Measurements from ENCODE around the gene TBXAS1. TPM values are rescaled to one million over a fixed set of nuclear protein-coding genes. Genes with fewer than 3 reads are reported as not detected.
A peak's percentile ranks its signal among the peaks of the same experiment; 100 is the strongest.
"Not testable (repeated sequence)": the region's sequence is repeated elsewhere in the genome, so short reads cannot be mapped to it uniquely, and the experiment has no call there.

The TBXAS1 gene
- total and polyA plus RNA-seq, 5 experiments from 2014 or later = 0.41 to 2.7 (median 1.1) TPM

DNA sequence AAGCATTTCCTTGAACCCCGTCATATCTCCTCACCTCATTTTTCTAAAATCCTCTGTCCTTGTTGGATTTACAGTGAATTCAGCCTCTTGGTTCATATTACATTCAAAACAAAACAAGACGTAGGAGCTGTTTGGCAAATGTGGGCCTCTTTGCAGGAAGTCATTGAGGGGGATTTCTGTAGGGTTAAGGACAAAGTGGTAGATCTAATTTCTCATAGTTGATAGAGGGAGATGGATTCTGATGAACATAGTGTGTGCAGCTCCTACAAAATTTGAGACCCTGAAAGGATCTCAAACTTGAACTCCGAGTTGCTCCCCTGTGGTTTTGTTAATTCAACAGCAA is 682 bp downstream of the TBXAS1 start:
- POLR2A ChIA-PET = interaction anchor here (0.6 kb wide), 1 partner anchor 213 kb away, joined by 3 read pairs; no protein-coding TSS in a partner anchor
- H3K27ac Mint-ChIP-seq = peak overlapping the region in 5 of 10 donors; percentile 20 to 84 (median 56)
- H3K9me3 Mint-ChIP-seq = peaks cover 0 to 19% (median 6%) of the 10 kb centered on the region in 9 donors
- peaks cover 3 to 36% (median 14%) of the 10 kb centered on the region in 4 donors for H3K4me1 Mint-ChIP-seq
- peaks cover 0 to 19% (median 0%) of the 10 kb centered on the region in 5 donors for H3K27me3 Mint-ChIP-seq
- no peak for ATAC-seq
- H3K4me3 Mint-ChIP-seq = peak overlapping the region in 5 of 10 donors; percentile 9 to 79 (median 23)
- H3K36me3 Mint-ChIP-seq = peaks cover 0 to 13% (median 0%) of the 10 kb centered on the region in 3 donors
- DNase-seq = no peak

DNA sequence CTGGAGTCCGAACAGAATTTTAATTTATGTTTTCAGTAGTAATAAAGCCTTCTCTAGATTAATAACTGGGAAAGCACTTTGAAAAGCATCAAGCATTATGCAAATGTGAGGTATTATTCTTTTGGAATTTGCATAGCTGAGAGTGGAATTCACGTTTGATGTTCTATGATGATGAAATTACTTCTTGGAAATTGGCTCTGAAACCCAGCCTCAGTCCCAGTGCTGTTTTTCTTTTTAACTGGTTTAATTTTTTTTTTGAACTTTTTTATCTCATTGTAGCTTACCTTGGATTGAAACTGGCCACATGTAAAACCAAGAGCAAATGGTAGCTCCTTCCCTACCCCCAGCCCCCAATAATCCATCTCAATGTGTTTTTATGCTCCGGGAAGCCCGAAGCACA is 1.2 kb downstream of the TBXAS1 start:
- DNase-seq = no peak
- Mint-ChIP-seq H3K36me3 (peaks cover 0 to 13% (median 0%) of the 10 kb centered on the region in 3 donors), H3K4me3 (peak overlapping the region in 1 of 10 donors; percentile 79), H3K27ac (peak overlapping the region in 1 of 10 donors; percentile 80), H3K4me1 (peaks cover 3 to 36% (median 14%) of the 10 kb centered on the region in 4 donors), H3K27me3 (peaks cover 0 to 19% (median 0%) of the 10 kb centered on the region in 5 donors), H3K9me3 (peaks cover 0 to 19% (median 6%) of the 10 kb centered on the region in 9 donors)
- POLR2A ChIA-PET = no interaction called here
- ATAC-seq = no peak

DNA sequence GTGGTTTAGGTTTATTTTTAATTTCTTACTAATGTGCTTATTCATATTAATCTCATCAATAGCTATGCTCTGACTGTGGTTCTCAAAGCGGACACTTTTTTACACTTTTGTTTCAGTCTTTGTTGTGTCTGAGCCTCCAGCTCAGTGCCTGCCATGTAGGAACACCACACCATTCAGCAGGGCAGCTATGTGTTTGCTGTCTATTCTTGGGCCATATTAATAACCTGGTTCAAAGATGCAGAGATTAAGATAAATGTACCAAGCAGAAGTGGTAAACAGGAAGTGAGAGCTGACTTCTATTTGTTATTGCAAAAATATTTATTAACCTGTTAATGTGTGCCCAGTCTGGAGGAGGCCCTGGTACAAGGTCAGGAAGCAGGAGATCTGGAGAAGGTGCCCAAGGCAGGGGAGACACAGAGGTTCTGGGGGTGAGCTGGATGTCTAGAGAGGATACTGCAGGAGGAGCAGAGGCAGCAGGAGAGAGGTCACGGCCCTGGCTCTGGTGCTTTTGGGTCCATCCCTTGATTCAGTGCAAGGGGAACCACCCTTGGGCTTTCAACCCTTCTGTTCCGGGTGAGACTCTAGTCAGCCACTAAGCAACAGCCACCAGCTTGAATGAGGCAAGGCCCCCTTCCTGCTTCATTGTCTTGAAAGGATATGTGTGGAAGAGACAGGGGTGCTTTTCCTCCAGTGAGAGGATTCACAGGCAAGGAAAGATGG is 1.9 kb downstream of the TBXAS1 start:
- no peak for DNase-seq
- H3K4me1 Mint-ChIP-seq = peaks cover 3 to 36% (median 14%) of the 10 kb centered on the region in 4 donors
- peak overlapping the region in 1 of 10 donors; percentile 68 for H3K27ac Mint-ChIP-seq
- H3K27me3 Mint-ChIP-seq = peaks cover 0 to 16% (median 0%) of the 10 kb centered on the region in 5 donors
- peaks cover 0 to 13% (median 0%) of the 10 kb centered on the region in 3 donors for H3K36me3 Mint-ChIP-seq
- POLR2A ChIA-PET = no interaction called here
- peak overlapping the region in 1 of 10 donors; percentile 76 for H3K4me3 Mint-ChIP-seq
- peaks cover 0 to 19% (median 7%) of the 10 kb centered on the region in 9 donors for H3K9me3 Mint-ChIP-seq
- no peak for ATAC-seq

DNA sequence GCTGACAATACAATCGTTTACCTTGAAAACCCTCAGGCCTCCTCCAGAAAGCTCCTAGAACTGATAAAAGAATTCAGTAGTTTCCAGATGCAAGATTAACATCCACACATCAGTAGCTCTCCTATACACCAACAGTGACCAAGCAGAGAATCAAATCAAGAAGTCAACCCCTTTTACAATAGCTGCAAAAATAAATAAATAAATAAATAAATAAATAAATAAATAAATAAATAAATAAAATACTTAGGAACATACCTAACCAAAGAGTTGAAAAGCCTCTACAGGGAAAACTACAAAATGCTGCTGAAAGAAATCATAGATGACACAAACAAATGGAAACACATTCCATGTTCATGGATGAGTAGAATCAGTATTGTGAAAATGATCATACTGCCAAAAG is 6.8 kb downstream of the TBXAS1 start:
- peaks cover 0 to 13% (median 0%) of the 10 kb centered on the region in 3 donors for H3K36me3 Mint-ChIP-seq
- H3K4me3 Mint-ChIP-seq, H3K27ac Mint-ChIP-seq, H3K27me3 Mint-ChIP-seq, ATAC-seq, DNase-seq, POLR2A ChIA-PET: not testable (repeated sequence)
- peaks cover 0 to 10% (median under 1%) of the 10 kb centered on the region in 4 donors for H3K4me1 Mint-ChIP-seq
- peaks cover 0 to 30% (median 8%) of the 10 kb centered on the region in 9 donors for H3K9me3 Mint-ChIP-seq

DNA sequence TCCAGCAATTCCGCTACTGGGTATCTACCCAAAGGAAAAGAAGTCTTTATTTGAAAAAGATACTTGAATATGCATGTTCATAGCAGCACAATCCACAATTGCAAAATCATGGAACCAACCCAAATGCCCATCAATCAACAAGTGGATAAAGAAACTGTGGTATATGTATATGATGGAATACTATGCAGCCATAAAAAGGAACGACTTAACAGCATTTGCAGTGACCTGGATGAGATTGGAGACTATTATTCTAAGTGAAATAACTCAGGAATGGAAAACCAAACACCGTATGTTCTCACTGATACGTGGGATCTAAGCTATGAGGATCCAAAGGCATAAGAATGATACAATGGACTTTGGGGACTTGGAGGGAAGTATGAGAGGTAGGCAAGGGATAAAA is 8.2 kb downstream of the TBXAS1 start:
- H3K9me3 Mint-ChIP-seq = peaks cover 0 to 30% (median 8%) of the 10 kb centered on the region in 9 donors
- ATAC-seq, POLR2A ChIA-PET, H3K27ac Mint-ChIP-seq, H3K4me3 Mint-ChIP-seq, H3K27me3 Mint-ChIP-seq, DNase-seq: not testable (repeated sequence)
- H3K36me3 Mint-ChIP-seq = peaks cover 0 to 13% (median 0%) of the 10 kb centered on the region in 3 donors
- H3K4me1 Mint-ChIP-seq = peaks cover 0 to 11% (median under 1%) of the 10 kb centered on the region in 4 donors

DNA sequence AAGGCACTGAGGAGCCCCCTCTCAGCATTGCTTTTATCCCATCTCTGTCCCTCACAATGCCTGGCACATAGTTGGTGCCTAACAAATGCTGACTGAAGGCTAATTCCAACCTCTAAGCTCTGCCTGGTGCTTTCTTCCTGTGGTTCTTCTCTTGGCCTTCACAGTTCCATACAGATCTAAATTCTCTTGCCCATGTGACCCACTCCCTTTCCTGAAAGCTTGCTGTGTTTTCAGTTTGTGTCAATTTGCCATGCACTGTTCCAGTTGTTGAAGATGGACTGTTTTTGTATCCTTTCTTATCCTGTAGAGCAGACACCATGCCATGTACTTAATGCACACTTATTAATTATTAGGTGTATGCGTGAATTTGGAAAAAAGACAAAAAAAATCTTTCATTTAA is 9.2 kb downstream of the TBXAS1 start:
- no peak for DNase-seq
- Mint-ChIP-seq H3K9me3 (peaks cover 0 to 23% (median 6%) of the 10 kb centered on the region in 9 donors), H3K36me3 (peaks cover 0 to 13% (median 0%) of the 10 kb centered on the region in 3 donors), H3K4me1 (peaks cover 0 to 19% (median under 1%) of the 10 kb centered on the region in 4 donors), H3K4me3 (no peak overlapping the region), H3K27ac (no peak overlapping the region), H3K27me3 (no peaks in the 10 kb centered on the region)
- POLR2A ChIA-PET = no interaction called here
- ATAC-seq = no peak

DNA sequence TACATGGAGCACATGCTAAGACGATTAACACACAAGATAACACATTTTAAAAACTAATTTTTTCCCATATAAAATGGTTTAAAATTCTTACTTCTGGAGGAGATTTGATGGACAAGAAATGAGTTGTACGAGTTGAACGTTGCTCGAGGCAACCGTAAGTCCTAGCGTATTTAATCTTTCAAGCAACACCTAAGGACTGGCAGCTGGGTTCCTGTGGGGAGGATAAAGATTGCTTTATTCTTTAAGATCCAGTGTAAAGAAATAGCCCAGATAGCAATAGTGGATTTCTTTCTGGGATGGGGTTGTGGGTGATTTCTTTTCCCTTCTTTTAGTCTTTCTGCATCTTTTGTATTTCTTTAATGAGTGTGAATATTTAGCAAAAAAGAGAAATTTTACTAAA is 9.8 kb downstream of the TBXAS1 start:
- POLR2A ChIA-PET = no interaction called here
- Mint-ChIP-seq H3K4me3 (no peak overlapping the region), H3K27ac (no peak overlapping the region), H3K36me3 (peaks cover 0 to 9% (median 0%) of the 10 kb centered on the region in 3 donors), H3K9me3 (peaks cover 0 to 19% (median 6%) of the 10 kb centered on the region in 9 donors), H3K27me3 (no peaks in the 10 kb centered on the region), H3K4me1 (peaks cover 0 to 22% (median under 1%) of the 10 kb centered on the region in 4 donors)
- DNase-seq (no peak), ATAC-seq (no peak)

DNA sequence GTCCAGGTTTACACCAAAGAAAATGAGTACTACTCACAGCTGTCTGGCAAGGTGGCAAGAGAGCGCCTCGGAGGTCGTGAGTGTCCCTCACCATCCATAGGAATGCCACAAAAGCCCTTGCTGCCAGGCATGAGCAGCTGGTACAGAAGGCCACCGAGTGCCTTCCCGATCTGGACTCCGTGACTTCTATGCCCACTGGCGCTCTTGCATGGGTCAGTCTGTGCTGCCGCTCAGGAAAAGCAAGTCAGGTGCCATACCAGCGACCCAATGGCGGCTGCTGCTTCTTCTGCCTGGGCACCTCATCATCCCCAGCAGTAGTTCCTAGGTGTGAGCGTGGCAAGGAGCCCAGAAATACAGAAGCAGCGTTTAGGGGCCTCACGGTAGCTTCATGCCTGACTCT is 11.7 kb downstream of the TBXAS1 start:
- Mint-ChIP-seq H3K36me3 (no peaks in the 10 kb centered on the region), H3K27me3 (peaks cover 0 to 9% (median 0%) of the 10 kb centered on the region in 5 donors), H3K9me3 (peaks cover 0 to 11% (median under 1%) of the 10 kb centered on the region in 9 donors), H3K27ac (no peak overlapping the region), H3K4me3 (no peak overlapping the region), H3K4me1 (peaks cover 0 to 22% (median under 1%) of the 10 kb centered on the region in 4 donors)
- POLR2A ChIA-PET = no interaction called here
- ATAC-seq = no peak
- DNase-seq = no peak

DNA sequence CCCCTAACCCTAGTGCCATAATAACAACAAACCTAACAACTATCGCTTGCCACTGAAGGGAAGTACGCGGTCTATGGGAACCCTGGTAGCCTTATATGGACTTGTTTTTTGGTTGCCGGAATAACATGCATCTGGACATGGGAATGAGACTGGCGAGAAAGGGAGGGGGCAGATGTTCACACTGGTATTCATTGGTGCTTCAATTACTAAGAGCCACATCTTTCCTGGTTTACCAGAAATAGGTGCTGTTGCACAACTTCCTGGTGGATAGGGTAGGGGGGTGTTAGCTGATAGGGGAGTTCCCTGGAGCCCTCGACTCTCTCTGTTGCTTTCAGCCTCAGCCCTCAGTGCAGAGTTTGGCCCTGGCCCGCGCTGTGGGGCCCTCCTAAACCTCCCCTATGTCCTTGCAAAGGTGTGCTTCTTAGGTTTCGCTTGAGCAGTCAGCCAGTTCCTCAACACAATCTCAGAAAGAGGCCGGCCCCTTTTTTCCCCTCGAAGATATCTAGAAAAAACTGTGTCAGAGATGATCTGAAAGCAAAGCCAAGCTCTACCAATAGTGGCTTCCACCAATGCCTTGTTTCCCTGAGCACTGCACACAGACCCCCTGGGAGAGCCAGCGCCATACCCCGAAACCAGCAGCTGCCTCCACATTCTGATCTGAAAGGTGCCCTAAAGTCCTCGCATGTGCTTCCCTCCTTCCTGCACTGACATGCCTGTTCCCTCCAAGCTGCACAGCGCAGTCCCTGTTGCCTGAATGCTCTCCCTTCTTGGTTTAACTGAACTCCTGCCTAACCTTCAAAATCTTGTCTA is 13.5 kb downstream of the TBXAS1 start:
- no peak for ATAC-seq
- H3K27ac Mint-ChIP-seq = peak overlapping the region in 1 of 10 donors; percentile 2
- POLR2A ChIA-PET = no interaction called here
- no peak for DNase-seq
- H3K4me3 Mint-ChIP-seq = peak overlapping the region in 1 of 10 donors; percentile 33
- H3K27me3 Mint-ChIP-seq = peaks cover 0 to 12% (median 1%) of the 10 kb centered on the region in 5 donors
- H3K9me3 Mint-ChIP-seq = peaks cover 0 to 2% (median 0%) of the 10 kb centered on the region in 9 donors
- peaks cover 0 to 18% (median under 1%) of the 10 kb centered on the region in 4 donors for H3K4me1 Mint-ChIP-seq
- no peaks in the 10 kb centered on the region for H3K36me3 Mint-ChIP-seq

DNA sequence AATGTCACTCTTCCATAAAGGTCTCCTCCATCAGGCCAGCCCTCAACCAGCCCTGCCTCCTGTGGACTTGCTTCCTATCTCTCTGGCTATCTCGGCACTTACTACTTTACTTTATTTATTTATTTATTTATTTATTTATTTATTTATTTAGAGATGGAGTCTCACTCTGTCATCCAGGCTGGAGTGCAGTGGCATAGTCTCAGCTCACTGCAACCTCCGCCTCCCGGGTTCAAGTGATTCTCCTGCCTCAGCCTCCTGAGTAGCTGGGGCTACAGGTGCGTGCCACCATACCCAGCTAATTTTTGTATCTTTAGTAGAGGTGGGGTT is 14.1 kb downstream of the TBXAS1 start:
- Mint-ChIP-seq H3K27me3 (peaks cover 0 to 13% (median 1%) of the 10 kb centered on the region in 5 donors), H3K4me1 (peaks cover 0 to 18% (median 1%) of the 10 kb centered on the region in 4 donors), H3K27ac (peak overlapping the region in 1 of 10 donors; percentile 2)
- H3K36me3 Mint-ChIP-seq, H3K4me3 Mint-ChIP-seq, DNase-seq, H3K9me3 Mint-ChIP-seq, ATAC-seq, POLR2A ChIA-PET: not testable (repeated sequence)

DNA sequence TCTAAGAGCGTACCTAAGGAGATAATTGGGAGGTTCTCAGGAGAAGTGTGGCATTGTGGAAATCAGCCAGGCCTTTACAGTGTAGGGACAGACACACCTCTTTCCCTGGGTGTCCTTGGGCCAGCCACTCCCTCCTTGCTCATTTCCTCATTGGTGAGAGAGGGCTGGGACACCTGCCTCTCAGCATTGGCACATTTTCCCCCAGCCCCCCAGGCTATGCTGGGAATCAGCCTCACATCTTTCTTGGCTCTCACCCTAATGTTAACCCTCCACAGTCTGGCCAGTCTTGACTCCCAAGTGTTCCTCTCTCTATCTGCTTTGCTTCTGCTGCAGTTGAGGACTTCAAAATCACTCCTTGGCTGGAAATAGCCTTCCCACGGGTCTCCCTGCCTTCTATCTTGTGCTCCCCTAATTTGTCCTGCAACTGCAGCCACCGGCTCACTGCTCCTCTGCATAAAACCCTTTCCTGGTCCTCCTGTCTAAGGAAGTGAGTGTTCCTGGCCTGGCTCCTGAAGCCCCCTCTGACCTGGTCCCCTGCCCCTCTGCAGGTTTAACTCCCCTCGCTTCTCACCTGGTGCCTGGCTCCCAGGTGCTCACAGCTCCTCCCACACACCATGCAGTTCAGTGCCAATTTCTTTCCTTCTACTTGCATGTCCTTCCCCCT is 15.8 kb downstream of the TBXAS1 start:
- no peak for ATAC-seq
- Mint-ChIP-seq H3K36me3 (no peaks in the 10 kb centered on the region), H3K9me3 (peaks cover 0 to 6% (median 0%) of the 10 kb centered on the region in 9 donors), H3K4me1 (peaks cover 0 to 18% (median 1%) of the 10 kb centered on the region in 4 donors), H3K4me3 (no peak overlapping the region), H3K27ac (peak overlapping the region in 2 of 10 donors; percentile 7 to 13), H3K27me3 (peaks cover 0 to 13% (median 1%) of the 10 kb centered on the region in 5 donors)
- DNase-seq = no peak
- POLR2A ChIA-PET = no interaction called here

DNA sequence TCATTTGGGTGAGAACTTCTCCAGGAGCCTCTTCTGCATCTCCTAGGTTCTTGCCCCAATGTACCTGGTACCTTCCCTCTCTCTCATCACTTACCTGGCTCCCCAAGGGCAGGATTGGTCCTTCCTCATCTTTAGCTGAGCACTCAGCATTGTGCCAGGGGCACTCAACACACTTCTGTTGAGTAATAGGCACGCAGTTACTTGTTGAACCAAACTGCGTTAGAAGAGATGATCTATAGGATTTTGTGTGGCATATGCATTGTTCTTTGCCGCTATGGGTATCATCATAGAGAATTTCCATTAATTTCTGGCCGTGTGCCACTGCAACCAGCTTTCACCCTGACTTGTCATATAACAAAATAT is 16.4 kb downstream of the TBXAS1 start:
- POLR2A ChIA-PET = interaction anchor here (1.0 kb wide), 1 partner anchor 9 kb away, joined by 4 read pairs; no protein-coding TSS in a partner anchor
- Mint-ChIP-seq H3K36me3 (no peaks in the 10 kb centered on the region), H3K4me3 (no peak overlapping the region), H3K4me1 (peaks cover 0 to 18% (median 1%) of the 10 kb centered on the region in 4 donors), H3K27ac (peak overlapping the region in 2 of 10 donors; percentile 7 to 13), H3K9me3 (peaks cover 0 to 6% (median 0%) of the 10 kb centered on the region in 9 donors), H3K27me3 (peaks cover 0 to 13% (median 1%) of the 10 kb centered on the region in 5 donors)
- DNase-seq = no peak
- ATAC-seq = no peak
